HG02623 (cell line): ENCODE data around the gene IFNGR2.

Experiments used
- ATAC-seq: cut with Tn5 transposase; IDR thresholded peaks from one replicate; pipeline ENCODE4 v1.9.1; 2021; ENCODE audit warnings: moderate library complexity; ENCODE audit not compliant: unreplicated experiment

IFNGR2 gene

DNA sequence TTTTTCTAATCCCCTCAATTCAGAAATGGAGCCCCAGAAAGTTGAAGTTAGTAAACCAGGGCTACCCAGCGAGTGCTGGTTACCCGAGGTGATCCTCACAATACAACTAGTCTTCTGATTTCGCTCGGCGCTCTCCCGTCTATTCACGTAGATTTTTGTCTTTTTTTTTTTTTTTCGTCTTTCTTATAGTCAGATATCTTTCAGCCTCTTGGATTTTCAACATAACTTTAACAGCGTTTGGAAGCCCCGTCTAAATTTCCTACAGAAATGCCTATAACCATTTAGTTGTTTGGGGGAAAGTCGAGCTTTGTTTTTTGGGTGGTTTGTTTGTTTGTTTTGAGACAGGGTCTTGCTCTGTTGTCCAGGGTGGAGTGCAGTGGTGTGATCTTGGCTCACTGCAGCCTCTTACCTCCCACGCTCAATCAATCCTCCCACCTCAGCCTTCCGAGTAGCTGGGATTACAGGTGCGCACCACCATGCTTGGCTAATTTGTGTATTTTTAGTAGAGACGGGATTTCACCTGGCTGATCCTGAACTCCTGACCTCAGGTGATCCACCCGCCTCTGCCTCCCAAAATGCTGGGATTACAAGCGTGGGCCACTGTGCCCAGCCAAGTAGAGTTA, 77.4 kb downstream of the IFNGR2 start:
- no peak for ATAC-seq

DNA sequence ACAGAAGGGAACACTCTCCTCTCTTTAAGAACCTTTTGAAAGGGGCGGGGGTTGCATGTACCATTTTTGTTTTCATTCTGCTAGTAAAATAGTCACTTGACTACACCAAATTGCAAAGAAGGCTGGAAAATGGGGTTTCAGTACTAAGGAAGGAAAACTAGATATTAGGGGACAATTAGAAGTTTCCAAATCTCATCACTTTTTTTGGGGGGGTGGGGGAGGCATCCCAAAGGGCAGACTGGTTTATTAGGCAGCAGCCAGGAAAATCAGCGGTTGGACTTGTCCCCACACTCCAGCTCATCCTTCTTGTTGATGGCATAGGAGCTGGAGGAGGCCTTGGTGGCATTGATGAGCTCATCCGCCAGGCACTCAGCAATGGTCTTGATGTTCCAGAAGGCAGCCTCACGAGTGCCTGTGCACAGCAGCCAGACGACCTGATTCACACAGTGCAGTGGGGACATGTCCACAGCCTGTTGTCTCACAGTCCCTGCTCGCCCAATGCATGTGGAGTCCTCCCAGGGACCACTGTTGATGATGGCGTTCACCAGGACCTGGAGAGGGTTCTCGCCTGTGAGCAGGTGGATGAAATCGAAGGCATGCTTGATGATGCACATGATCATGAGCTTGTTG, 78.2 kb downstream of the IFNGR2 start:
- no peak for ATAC-seq
